Measurements from ENCODE around the gene PPP2R5C.

Gene PPP2R5C

DNA sequence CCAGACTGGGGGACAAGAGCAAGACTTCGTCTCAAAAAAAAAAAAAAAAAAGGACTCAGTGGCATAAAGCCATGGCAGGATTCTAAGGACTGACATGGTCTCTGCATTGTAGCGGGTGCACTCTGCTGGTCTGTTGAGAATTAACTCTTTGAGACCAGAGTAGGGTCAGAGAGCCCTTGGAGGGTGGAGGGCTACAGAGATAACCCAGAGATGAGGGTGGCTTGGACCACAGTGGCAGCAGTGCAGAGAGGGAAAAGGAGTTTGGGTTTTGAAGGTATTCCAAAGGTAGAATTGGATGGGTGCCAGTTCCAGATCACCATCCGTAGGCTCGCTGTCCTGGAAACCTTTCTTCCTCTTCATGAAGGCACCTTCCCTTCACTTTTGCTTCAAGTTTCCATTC, 188.6 kb downstream of the PPP2R5C start:
- DNase-seq (ENCODE audit: low read depth) = no peak

- DNase-seq (ENCODE audit: low read depth) = no peak
Observed at GRCh38 chr14:101950516-101951215, 189.2 kb downstream of the PPP2R5C start.

- DNase-seq (ENCODE audit: low read depth) = no peak
Observed at GRCh38 chr14:101953151-101953550, 191.6 kb downstream of the PPP2R5C start.

DNA sequence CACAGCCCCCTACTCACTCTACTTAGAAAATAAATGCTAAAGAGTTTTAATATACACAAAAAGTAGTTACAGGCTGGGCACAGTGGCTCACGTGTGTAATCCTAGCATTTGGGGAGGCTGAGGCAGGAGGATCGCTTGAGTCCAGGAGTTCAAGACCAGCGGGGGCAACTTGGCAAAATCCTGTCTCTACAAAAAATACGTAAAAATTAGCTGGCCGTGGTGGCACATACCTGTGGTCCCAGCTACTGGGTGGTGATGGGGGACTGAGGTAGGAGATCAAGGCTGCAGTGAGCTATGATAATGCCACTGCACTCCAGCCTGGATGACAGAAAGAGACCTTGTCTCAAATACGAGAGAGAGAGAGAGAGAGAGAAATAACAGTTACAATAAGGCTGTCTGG, 193.0 kb downstream of the PPP2R5C start:
- DNase-seq (ENCODE audit: low read depth) = no peak

GRCh38 chr14:101955695-101956161, 194.2 kb downstream of the PPP2R5C start:
- DNase-seq (ENCODE audit: low read depth) = no peak

GRCh38 chr14:101956179-101956885, 194.8 kb downstream of the PPP2R5C start:
- no peak for DNase-seq (ENCODE audit: low read depth)

DNA sequence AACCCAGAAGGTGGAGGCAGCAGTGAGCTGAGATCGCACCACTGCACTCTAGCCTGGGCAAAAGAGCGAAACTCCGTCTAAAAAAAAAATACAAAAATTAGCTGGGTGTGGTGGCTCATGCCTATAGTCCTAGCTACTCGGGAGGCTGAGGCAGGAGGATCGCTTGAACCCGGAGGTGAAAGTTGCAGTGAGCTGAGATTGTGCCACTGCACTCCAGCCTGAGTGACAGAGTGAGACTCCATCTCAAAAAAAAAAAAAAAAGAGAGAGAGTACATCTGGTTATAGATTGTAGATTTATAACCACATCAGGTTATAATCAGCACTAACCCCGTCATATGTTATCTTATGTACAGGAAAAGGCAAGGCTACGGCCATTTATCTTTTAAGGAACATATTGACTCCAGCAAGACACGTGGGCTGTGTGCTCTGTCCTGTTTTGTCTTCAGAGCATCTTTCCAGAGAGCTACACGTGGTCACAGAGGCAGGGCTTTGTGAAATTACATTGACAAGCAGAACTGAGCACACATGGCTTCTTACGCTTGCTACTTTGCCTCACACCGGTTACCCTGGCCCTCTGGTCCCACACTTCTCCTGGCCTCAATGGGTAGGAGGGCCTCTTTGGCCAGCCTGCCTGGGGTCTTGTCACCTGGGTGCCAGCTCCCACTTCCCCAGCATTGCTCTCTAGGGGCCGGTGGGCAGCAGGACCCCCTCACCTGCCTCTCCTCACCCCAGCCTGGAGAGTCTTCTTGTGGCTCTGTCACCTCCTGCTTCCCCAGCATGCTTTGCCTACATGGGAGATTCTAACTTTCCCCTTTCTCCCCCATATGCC, 196.1 kb downstream of the PPP2R5C start:
- DNase-seq (ENCODE audit: low read depth) = no peak

DNA sequence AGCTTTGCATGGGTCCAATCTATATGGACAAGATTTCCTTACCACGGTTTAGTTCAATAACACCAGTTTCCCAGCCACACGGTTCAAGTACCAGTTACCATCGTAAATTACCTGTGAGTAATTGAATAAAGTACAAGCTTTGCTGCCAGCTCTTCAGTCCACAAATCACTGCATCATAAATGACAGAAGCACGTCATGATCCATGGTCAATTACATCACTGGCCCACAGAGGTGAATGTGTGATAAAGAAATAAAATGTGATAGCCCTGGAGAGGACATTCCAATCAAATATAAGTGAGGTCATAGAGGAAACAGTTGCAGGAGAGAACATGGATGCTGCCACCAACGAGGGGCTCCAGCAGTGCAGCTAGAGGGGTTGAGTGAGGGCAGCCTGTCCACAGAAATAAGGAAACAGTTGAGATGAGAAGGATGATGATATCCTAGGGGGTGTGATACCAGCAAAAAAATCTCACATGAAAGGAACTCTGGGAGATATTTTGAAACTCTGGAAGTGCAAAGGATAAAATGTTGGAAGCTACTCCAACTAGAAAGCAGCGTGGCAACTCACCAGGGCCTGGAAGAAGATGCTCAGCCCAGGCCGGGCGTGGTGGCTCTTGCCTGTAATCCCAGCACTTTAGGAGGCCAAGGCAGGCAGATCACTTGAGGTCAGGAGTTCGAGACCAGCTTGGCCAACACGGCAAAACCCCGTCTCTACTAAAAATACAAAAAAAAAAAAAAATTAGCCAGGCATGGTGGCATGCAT, 197.1 kb downstream of the PPP2R5C start:
- no peak for DNase-seq (ENCODE audit: low read depth)

DNA sequence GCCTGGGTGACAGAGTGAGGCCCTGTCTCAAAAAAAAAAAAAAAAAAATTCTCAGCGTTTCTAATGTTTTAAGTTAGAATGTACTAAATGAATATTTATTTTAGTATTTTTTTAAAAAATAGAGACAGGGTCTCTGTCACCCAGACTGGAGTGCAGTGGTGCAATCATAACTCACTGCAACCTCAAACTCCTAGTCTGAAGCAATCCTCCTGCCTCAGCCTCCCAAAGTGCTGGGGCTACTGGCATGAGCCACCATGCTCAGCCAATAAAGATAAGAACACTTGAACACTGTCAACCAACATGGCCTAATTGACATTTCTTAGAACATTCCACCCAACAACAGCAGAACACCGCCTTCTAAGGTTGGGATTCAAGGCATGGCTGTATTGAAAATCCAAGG, 197.8 kb downstream of the PPP2R5C start:
- no peak for DNase-seq (ENCODE audit: low read depth)

GRCh38 chr14:101960225-101960624, 198.7 kb downstream of the PPP2R5C start:
- DNase-seq (ENCODE audit: low read depth) = no peak

DNA sequence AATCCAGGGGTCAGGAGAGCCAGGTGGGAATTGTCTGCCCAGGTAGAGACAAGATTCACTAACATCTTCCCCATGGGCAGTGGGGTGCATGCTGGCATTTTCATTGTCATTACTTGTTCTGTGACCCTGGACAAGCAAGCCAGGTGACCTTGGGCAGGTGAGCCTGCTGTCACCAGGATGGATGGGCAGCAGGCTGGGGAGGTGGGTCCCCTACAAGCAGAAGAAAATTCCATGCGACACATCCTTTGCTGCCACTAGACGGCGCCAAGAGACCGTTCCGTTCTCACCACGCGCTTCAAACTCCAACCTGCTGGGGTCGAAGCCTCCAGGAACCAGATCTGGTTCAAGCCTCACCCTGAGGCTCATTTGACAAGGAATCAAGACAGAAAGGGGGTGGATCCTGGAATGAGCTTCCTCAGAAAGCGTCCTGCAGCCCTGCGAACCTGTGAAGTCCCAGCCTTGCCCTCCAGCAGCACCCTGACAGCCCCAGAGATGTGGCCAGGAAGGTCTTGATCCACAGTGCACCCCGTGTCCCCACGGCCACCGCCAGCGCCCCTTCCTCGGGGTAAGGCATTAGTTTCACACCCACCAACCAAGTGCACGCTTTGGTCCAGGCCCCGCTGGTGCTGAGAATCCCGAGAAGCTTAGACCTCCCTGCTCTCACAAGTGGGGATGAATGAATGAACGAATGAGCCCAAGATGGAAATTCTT, 199.7 kb downstream of the PPP2R5C start:
- DNase-seq (ENCODE audit: low read depth) = no peak

DNA sequence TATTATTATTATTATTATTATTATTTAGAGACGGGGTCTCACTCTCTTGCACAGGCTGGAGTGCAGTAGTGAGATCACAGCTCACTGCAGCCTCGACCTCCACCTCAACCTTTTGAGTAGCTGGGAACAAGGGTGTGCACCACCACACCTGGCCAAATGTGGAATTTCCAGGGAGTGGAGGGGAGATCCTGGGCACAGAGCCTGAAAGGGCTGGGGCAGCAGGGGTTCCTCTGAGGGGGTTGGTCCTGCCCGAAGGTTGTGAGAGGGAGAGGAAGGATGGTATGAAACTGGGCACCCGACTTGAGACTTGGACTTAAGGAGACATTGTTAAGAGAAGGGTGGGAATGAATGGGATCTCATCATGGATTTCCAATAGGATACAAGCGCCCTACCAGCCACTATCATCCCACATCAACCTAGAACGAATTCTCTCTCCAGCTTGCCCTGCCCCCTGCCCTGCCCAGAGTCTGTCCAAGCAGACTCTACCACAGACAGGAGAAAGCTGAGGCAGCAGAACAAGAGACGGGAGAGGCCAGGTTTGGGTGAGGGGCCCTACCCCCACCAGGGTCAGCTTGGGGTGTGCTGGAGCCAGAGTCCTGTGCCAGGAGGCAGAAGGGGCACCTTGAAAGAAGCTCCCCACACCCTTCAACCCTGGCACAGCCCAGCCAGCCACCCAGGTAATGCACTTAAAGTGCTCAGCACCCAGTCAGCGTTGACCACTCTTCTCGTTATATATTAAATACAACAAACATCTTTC, 200.4 kb downstream of the PPP2R5C start:
- no peak for DNase-seq (ENCODE audit: low read depth)

GRCh38 chr14:101962503-101962874, 201.0 kb downstream of the PPP2R5C start:
- DNase-seq (ENCODE audit: low read depth) = no peak

- no peak for DNase-seq (ENCODE audit: low read depth)
Observed at GRCh38 chr14:101963052-101963451, 201.5 kb downstream of the PPP2R5C start.

GRCh38 chr14:101963656-101964296, 202.3 kb downstream of the PPP2R5C start:
- DNase-seq (ENCODE audit: low read depth) = no peak

DNA sequence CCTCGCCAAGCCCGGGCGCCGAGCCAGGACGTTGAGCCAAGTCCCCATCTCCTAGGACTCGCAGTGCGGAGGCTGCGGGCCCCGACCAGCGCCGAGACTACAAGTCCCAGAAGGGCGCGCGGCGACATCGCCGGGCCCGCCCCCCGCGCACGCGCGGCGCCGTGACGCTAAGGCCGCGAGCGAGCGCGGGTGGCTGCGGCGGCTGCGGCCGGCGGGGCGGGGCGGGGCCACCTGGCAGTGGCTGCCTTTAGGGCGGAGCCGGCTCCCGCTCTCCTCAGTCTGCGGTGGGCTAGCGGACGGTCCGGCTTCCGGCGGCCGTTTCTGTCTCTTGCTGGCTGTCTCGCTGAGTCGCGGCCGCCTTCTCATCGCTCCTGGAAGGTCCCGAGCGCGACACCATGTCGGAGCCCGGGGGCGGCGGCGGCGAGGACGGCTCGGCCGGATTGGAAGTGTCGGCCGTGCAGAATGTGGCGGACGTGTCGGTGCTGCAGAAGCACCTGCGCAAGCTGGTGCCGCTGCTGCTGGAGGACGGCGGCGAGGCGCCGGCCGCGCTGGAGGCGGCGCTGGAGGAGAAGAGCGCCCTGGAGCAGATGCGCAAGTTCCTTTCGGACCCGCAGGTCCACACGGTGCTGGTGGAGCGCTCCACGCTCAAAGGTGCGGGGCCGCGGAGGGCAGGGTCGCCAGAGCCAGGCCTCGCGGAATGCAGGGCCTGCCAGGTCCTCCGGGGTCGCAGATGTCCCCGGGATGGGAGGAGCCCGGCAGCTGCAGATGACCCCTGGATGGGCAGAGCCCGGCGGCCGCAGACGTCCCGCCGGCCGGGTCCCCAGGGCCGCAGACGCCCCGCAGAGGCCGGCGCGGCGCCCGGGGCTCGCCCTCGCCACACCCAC, 203.0 kb downstream of the PPP2R5C start, which contains the start of gene DYNC1H1:
TSS of gene DYNC1H1 (plus strand) at position 277 of the 884 bp plus-strand sequence. CDS start at position 396, 119 bp downstream.
- DNase-seq (ENCODE audit: low read depth) = no peak

- no peak for DNase-seq (ENCODE audit: low read depth)
Observed at GRCh38 chr14:101965181-101965544, 203.7 kb downstream of the PPP2R5C start.

GRCh38 chr14:101965770-101966722, 204.5 kb downstream of the PPP2R5C start:
- no peak for DNase-seq (ENCODE audit: low read depth)

Data from GM04503 (cell line).